Measurements from ENCODE around the gene MEGF11.

Gene MEGF11

GRCh38 chr15:66077320-66077663 lies 176.3 kb downstream of the MEGF11 start:
- ATAC-seq (ENCODE audit: low read depth), result no peak
- no peaks in the 10 kb centered on the region for H3K9me3 Mint-ChIP-seq
- H3K36me3 Mint-ChIP-seq, result no peaks in the 10 kb centered on the region
- peaks cover 4% of the 10 kb centered on the region for H3K4me1 Mint-ChIP-seq
- H3K4me3 Mint-ChIP-seq, result no peak overlapping the region
- H3K27ac Mint-ChIP-seq, result no peak overlapping the region
- DNase-seq (ENCODE audit: low spot score in 2 of 2), result no peak
- H3K27me3 Mint-ChIP-seq, result peaks cover 23% of the 10 kb centered on the region

- DNase-seq (ENCODE audit: low spot score in 2 of 2) (no peak), ATAC-seq (ENCODE audit: low read depth) (no peak)
- no peaks in the 10 kb centered on the region for H3K36me3 Mint-ChIP-seq
- H3K4me1 Mint-ChIP-seq, result peaks cover 4% of the 10 kb centered on the region
- H3K4me3 Mint-ChIP-seq, result no peak overlapping the region
- no peak overlapping the region for H3K27ac Mint-ChIP-seq
- H3K9me3 Mint-ChIP-seq, result no peaks in the 10 kb centered on the region
- H3K27me3 Mint-ChIP-seq, result peaks cover 23% of the 10 kb centered on the region
Measured at GRCh38 chr15:66076591-66077319, 176.8 kb downstream of the MEGF11 start.

- Mint-ChIP-seq H3K4me3 (no peak overlapping the region), H3K27me3 (peaks cover 23% of the 10 kb centered on the region), H3K36me3 (no peaks in the 10 kb centered on the region), H3K4me1 (peaks cover 4% of the 10 kb centered on the region), H3K27ac (no peak overlapping the region), H3K9me3 (no peaks in the 10 kb centered on the region)
- no peak for ATAC-seq (ENCODE audit: low read depth)
- no peak for DNase-seq (ENCODE audit: low spot score in 2 of 2)
Measured at GRCh38 chr15:66075947-66076346, 177.6 kb downstream of the MEGF11 start.

- no peak overlapping the region for H3K4me3 Mint-ChIP-seq
- H3K36me3 Mint-ChIP-seq, result no peaks in the 10 kb centered on the region
- H3K4me1 Mint-ChIP-seq, result peaks cover 4% of the 10 kb centered on the region
- no peak overlapping the region for H3K27ac Mint-ChIP-seq
- no peak for ATAC-seq (ENCODE audit: low read depth)
- peaks cover 16% of the 10 kb centered on the region for H3K27me3 Mint-ChIP-seq
- no peaks in the 10 kb centered on the region for H3K9me3 Mint-ChIP-seq
- no peak for DNase-seq (ENCODE audit: low spot score in 2 of 2)
Measured at GRCh38 chr15:66072616-66073361, 180.8 kb downstream of the MEGF11 start.

GRCh38 chr15:66071921-66072295 lies 181.6 kb downstream of the MEGF11 start:
- H3K4me1 Mint-ChIP-seq, result no peaks in the 10 kb centered on the region
- no peak overlapping the region for H3K4me3 Mint-ChIP-seq
- DNase-seq (ENCODE audit: low spot score in 2 of 2), result no peak
- H3K9me3 Mint-ChIP-seq, result no peaks in the 10 kb centered on the region
- no peak overlapping the region for H3K27ac Mint-ChIP-seq
- no peak for ATAC-seq (ENCODE audit: low read depth)
- peaks cover 9% of the 10 kb centered on the region for H3K27me3 Mint-ChIP-seq
- no peaks in the 10 kb centered on the region for H3K36me3 Mint-ChIP-seq

GRCh38 chr15:66071160-66071920 lies 182.2 kb downstream of the MEGF11 start:
- no peak for ATAC-seq (ENCODE audit: low read depth)
- DNase-seq (ENCODE audit: low spot score in 2 of 2), result no peak
- Mint-ChIP-seq H3K9me3 (no peaks in the 10 kb centered on the region), H3K27me3 (peaks cover 9% of the 10 kb centered on the region), H3K36me3 (no peaks in the 10 kb centered on the region), H3K4me1 (no peaks in the 10 kb centered on the region), H3K4me3 (no peak overlapping the region), H3K27ac (no peak overlapping the region)

GRCh38 chr15:66070220-66070934 lies 183.2 kb downstream of the MEGF11 start:
- no peaks in the 10 kb centered on the region for H3K9me3 Mint-ChIP-seq
- no peak for DNase-seq (ENCODE audit: low spot score in 2 of 2)
- no peaks in the 10 kb centered on the region for H3K4me1 Mint-ChIP-seq
- H3K4me3 Mint-ChIP-seq, result no peak overlapping the region
- peaks cover 4% of the 10 kb centered on the region for H3K27me3 Mint-ChIP-seq
- no peaks in the 10 kb centered on the region for H3K36me3 Mint-ChIP-seq
- H3K27ac Mint-ChIP-seq, result no peak overlapping the region
- ATAC-seq (ENCODE audit: low read depth), result no peak

- DNase-seq (ENCODE audit: low spot score in 2 of 2), result no peak
- Mint-ChIP-seq H3K27me3 (peaks cover 4% of the 10 kb centered on the region), H3K9me3 (no peaks in the 10 kb centered on the region), H3K27ac (no peak overlapping the region), H3K4me3 (no peak overlapping the region), H3K4me1 (no peaks in the 10 kb centered on the region), H3K36me3 (no peaks in the 10 kb centered on the region)
- no peak for ATAC-seq (ENCODE audit: low read depth)
Measured at GRCh38 chr15:66069751-66070150, 183.8 kb downstream of the MEGF11 start.

GRCh38 chr15:66068801-66069200 lies 184.7 kb downstream of the MEGF11 start:
- H3K27me3 Mint-ChIP-seq, result peaks cover 4% of the 10 kb centered on the region
- no peaks in the 10 kb centered on the region for H3K9me3 Mint-ChIP-seq
- no peak overlapping the region for H3K27ac Mint-ChIP-seq
- ATAC-seq (ENCODE audit: low read depth) (no peak), DNase-seq (ENCODE audit: low spot score in 2 of 2) (no peak)
- H3K36me3 Mint-ChIP-seq, result no peaks in the 10 kb centered on the region
- H3K4me1 Mint-ChIP-seq, result no peaks in the 10 kb centered on the region
- no peak overlapping the region for H3K4me3 Mint-ChIP-seq

- H3K27ac Mint-ChIP-seq, result no peak overlapping the region
- H3K4me1 Mint-ChIP-seq, result no peaks in the 10 kb centered on the region
- ATAC-seq (ENCODE audit: low read depth), result no peak
- no peaks in the 10 kb centered on the region for H3K9me3 Mint-ChIP-seq
- DNase-seq (ENCODE audit: low spot score in 2 of 2), result no peak
- H3K27me3 Mint-ChIP-seq, result peaks cover 1% of the 10 kb centered on the region
- no peaks in the 10 kb centered on the region for H3K36me3 Mint-ChIP-seq
- H3K4me3 Mint-ChIP-seq, result no peak overlapping the region
Measured at GRCh38 chr15:66067687-66068086, 185.9 kb downstream of the MEGF11 start.

- H3K4me3 Mint-ChIP-seq, result no peak overlapping the region
- no peak overlapping the region for H3K27ac Mint-ChIP-seq
- H3K27me3 Mint-ChIP-seq, result peaks cover 2% of the 10 kb centered on the region
- peaks cover 1% of the 10 kb centered on the region for H3K9me3 Mint-ChIP-seq
- no peaks in the 10 kb centered on the region for H3K36me3 Mint-ChIP-seq
- ATAC-seq (ENCODE audit: low read depth) (no peak), DNase-seq (ENCODE audit: low spot score in 2 of 2) (no peak)
- no peaks in the 10 kb centered on the region for H3K4me1 Mint-ChIP-seq
Measured at GRCh38 chr15:66066481-66066880, 187.1 kb downstream of the MEGF11 start.

- Mint-ChIP-seq H3K27me3 (peaks cover 2% of the 10 kb centered on the region), H3K36me3 (no peaks in the 10 kb centered on the region), H3K9me3 (peaks cover 1% of the 10 kb centered on the region), H3K4me1 (no peaks in the 10 kb centered on the region), H3K4me3 (no peak overlapping the region), H3K27ac (no peak overlapping the region)
- no peak for ATAC-seq (ENCODE audit: low read depth)
- no peak for DNase-seq (ENCODE audit: low spot score in 2 of 2)
Measured at GRCh38 chr15:66066005-66066404, 187.5 kb downstream of the MEGF11 start.

- peaks cover 1% of the 10 kb centered on the region for H3K9me3 Mint-ChIP-seq
- no peaks in the 10 kb centered on the region for H3K36me3 Mint-ChIP-seq
- H3K27ac Mint-ChIP-seq, result no peak overlapping the region
Measured at GRCh38 chr15:66065325-66065724, 188.2 kb downstream of the MEGF11 start.

GRCh38 chr15:66063147-66063546 lies 190.4 kb downstream of the MEGF11 start:
- ATAC-seq (ENCODE audit: low read depth), result no peak
- H3K4me3 Mint-ChIP-seq, result no peak overlapping the region

More at GRCh38 chr15:66065325-66065724, 188.2 kb downstream of the MEGF11 start:
- Mint-ChIP-seq H3K4me3 (no peak overlapping the region), H3K4me1 (no peaks in the 10 kb centered on the region), H3K27me3 (peaks cover 8% of the 10 kb centered on the region)
- ATAC-seq (ENCODE audit: low read depth), result no peak
- no peak for DNase-seq (ENCODE audit: low spot score in 2 of 2)

More at GRCh38 chr15:66063147-66063546, 190.4 kb downstream of the MEGF11 start:
- peaks cover 1% of the 10 kb centered on the region for H3K9me3 Mint-ChIP-seq
- no peak for DNase-seq (ENCODE audit: low spot score in 2 of 2)
- H3K36me3 Mint-ChIP-seq, result no peaks in the 10 kb centered on the region
- H3K27ac Mint-ChIP-seq, result no peak overlapping the region
- H3K4me1 Mint-ChIP-seq, result no peaks in the 10 kb centered on the region
- peaks cover 12% of the 10 kb centered on the region for H3K27me3 Mint-ChIP-seq
